ENCODE measurements around the gene SLC41A1.
A peak's percentile ranks its signal among the peaks of the same experiment; 100 is the strongest.
"Not testable (repeated sequence)": the region's sequence is repeated elsewhere in the genome, so short reads cannot be mapped to it uniquely, and the experiment has no call there.

SLC41A1 gene

GRCh38 chr1:205812878-205813754 lies at the start of gene SLC41A1:
SLC41A1 (minus strand) TSS chr1:205813198; CDS start chr1:205810441, 2,757 bp downstream.
- peak; percentile 93 for DNase-seq (ENCODE audit: low spot score)

- no peak for DNase-seq (ENCODE audit: low spot score)
These were observed 48.5 kb upstream of the SLC41A1 start for GRCh38 chr1:205861540-205861939.

GRCh38 chr1:205858141-205858961 lies 45.4 kb upstream of the SLC41A1 start:
- peak; percentile 47 for DNase-seq (ENCODE audit: low spot score)

- DNase-seq (ENCODE audit: low spot score), result not testable (repeated sequence)
These were observed 44.5 kb upstream of the SLC41A1 start for GRCh38 chr1:205857501-205857900.

- DNase-seq (ENCODE audit: low spot score), result no peak
These were observed 43.4 kb upstream of the SLC41A1 start for GRCh38 chr1:205856433-205856832.

- DNase-seq (ENCODE audit: low spot score), result no peak
These were observed 40.0 kb upstream of the SLC41A1 start for GRCh38 chr1:205852969-205853368.

GRCh38 chr1:205851993-205852392 lies 39.0 kb upstream of the SLC41A1 start:
- DNase-seq (ENCODE audit: low spot score), result no peak

GRCh38 chr1:205849619-205850355 lies 36.8 kb upstream of the SLC41A1 start, which contains the start of gene PM20D1:
PM20D1 (minus strand) TSS chr1:205850132; CDS start chr1:205850072, 60 bp downstream.
- peak; percentile 64 for DNase-seq (ENCODE audit: low spot score)

- no peak for DNase-seq (ENCODE audit: low spot score)
These were observed 30.2 kb upstream of the SLC41A1 start for GRCh38 chr1:205843036-205843859.

- DNase-seq (ENCODE audit: low spot score), result no peak
These were observed 29.2 kb upstream of the SLC41A1 start for GRCh38 chr1:205842229-205842628.

GRCh38 chr1:205840146-205840923 lies 27.3 kb upstream of the SLC41A1 start:
- no peak for DNase-seq (ENCODE audit: low spot score)

GRCh38 chr1:205837382-205837970 lies 24.5 kb upstream of the SLC41A1 start:
- no peak for DNase-seq (ENCODE audit: low spot score)

GRCh38 chr1:205834751-205835150 lies 21.8 kb upstream of the SLC41A1 start:
- no peak for DNase-seq (ENCODE audit: low spot score)

GRCh38 chr1:205832326-205832751 lies 19.3 kb upstream of the SLC41A1 start:
- peak; percentile 18 for DNase-seq (ENCODE audit: low spot score)

- no peak for DNase-seq (ENCODE audit: low spot score)
These were observed 14.6 kb upstream of the SLC41A1 start for GRCh38 chr1:205827623-205828022.

GRCh38 chr1:205826995-205827394 lies 14.0 kb upstream of the SLC41A1 start:
- no peak for DNase-seq (ENCODE audit: low spot score)

GRCh38 chr1:205826016-205826806 lies 13.2 kb upstream of the SLC41A1 start:
- no peak for DNase-seq (ENCODE audit: low spot score)

- peak; percentile 13 for DNase-seq (ENCODE audit: low spot score)
These were observed 11.2 kb upstream of the SLC41A1 start for GRCh38 chr1:205824180-205824579.

GRCh38 chr1:205823260-205823659 lies 10.3 kb upstream of the SLC41A1 start:
- peak; percentile 88 for DNase-seq (ENCODE audit: low spot score)

Data from NAMALWA (cell line).